Ovary (tissue), 3 donors: ENCODE measurements around the gene SMYD5.

Experiments
- POLR2A ChIP-seq: fragments of 450-650 bp; IDR thresholded peaks from one replicate; pipeline ENCODE4 v1.6.1; 2017; ENCODE audit warnings: antibody characterized with exemption, mild to moderate bottlenecking, moderate library complexity
- TF ChIP-seq, protein P1 (sequence below), 3 donors: fragments of 450-650 bp in 2 of 3; fragments of 200-600 bp in 1 of 3; IDR thresholded peaks; one replicate each; pipeline versions ENCODE4 v1.5.1 to v1.8.0; 2016 to 2022; ENCODE audit warnings: antibody characterized with exemption in 3 of 3, mild to moderate bottlenecking in 1 of 3
- donor health status: DM: no; HTN: no; CAD: no.

DNA sequence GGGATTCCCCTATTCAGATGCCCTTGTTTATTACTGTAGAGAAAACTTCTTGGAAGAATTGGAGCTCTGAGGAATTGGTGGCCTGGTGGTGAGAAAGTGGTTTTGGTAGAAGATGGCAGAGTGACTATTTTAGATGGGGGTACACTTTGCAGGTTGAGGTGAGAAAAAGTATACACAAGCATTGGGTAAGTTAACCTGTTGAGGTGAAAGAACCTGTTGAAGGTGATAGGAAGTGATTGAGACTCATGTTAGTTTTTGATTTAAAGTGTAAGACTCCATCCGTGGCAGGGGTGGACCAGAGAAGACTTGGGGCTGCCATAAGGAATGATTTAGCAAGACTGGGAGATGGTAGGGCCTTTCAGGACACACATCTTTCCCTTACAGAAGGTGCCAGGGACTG lies 23.1 kb downstream of the SMYD5 start:
- TF ChIP-seq POLR2A, result no peak
- TF ChIP-seq, protein P1, sequence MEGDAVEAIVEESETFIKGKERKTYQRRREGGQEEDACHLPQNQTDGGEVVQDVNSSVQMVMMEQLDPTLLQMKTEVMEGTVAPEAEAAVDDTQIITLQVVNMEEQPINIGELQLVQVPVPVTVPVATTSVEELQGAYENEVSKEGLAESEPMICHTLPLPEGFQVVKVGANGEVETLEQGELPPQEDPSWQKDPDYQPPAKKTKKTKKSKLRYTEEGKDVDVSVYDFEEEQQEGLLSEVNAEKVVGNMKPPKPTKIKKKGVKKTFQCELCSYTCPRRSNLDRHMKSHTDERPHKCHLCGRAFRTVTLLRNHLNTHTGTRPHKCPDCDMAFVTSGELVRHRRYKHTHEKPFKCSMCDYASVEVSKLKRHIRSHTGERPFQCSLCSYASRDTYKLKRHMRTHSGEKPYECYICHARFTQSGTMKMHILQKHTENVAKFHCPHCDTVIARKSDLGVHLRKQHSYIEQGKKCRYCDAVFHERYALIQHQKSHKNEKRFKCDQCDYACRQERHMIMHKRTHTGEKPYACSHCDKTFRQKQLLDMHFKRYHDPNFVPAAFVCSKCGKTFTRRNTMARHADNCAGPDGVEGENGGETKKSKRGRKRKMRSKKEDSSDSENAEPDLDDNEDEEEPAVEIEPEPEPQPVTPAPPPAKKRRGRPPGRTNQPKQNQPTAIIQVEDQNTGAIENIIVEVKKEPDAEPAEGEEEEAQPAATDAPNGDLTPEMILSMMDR (IDR thresholded peaks at IDR 0.05), result no peak
